Measurements from ENCODE around the gene CDH22. TPM values are rescaled to one million over a fixed set of nuclear protein-coding genes. Genes with fewer than 3 reads are reported as not detected.

The CDH22 gene
- total RNA-seq, 1 experiment from 2014 or later, result 6.4 TPM

GRCh38 chr20:46289432-46289831 lies 18.9 kb downstream of the CDH22 start:
- Histone ChIP-seq H3K27ac (ENCODE audit: low read length) (no peak overlapping the region), H4K20me1 (ENCODE audit: insufficient read depth, low read depth, low read length) (peaks cover 20% of the 10 kb centered on the region; the same call in 1 of the 2 replicates), H3K27me3 (ENCODE audit: low read length) (no peaks in the 10 kb centered on the region), H3K4me2 (ENCODE audit: low read depth, low read length, poor library complexity, severe bottlenecking) (no peak overlapping the region), H2AFZ (ENCODE audit: low read length) (no peak overlapping the region), H3K9ac (ENCODE audit: low read length) (no peak overlapping the region), H3K4me1 (ENCODE audit: low read length) (peaks cover 11% of the 10 kb centered on the region), H3K4me3 (ENCODE audit: low read length) (no peak overlapping the region), H3K36me3 (ENCODE audit: insufficient read depth, low read length) (no peaks in the 10 kb centered on the region), H3K9me2 (replicated peaks; ENCODE audit: insufficient read depth, low read length) (no peaks in the 10 kb centered on the region), H3K79me2 (ENCODE audit: low read length) (peaks cover 23% of the 10 kb centered on the region; the same call in 1 of the 2 replicates), H3K9me3 (ENCODE audit: low read length) (no peaks in the 10 kb centered on the region)
- DNase-seq, result no peak

GRCh38 chr20:46286977-46287376 lies 21.3 kb downstream of the CDH22 start:
- Histone ChIP-seq H4K20me1 (ENCODE audit: insufficient read depth, low read depth, low read length) (peaks cover 8% of the 10 kb centered on the region; the same call in 1 of the 2 replicates), H3K4me3 (ENCODE audit: low read length) (no peak overlapping the region), H3K27me3 (ENCODE audit: low read length) (no peaks in the 10 kb centered on the region), H3K9me2 (replicated peaks; ENCODE audit: insufficient read depth, low read length) (no peaks in the 10 kb centered on the region), H3K79me2 (ENCODE audit: low read length) (peaks cover 26% of the 10 kb centered on the region; the same call in 1 of the 2 replicates), H3K27ac (ENCODE audit: low read length) (no peak overlapping the region), H3K4me2 (ENCODE audit: low read depth, low read length, poor library complexity, severe bottlenecking) (no peak overlapping the region), H2AFZ (ENCODE audit: low read length) (no peak overlapping the region), H3K36me3 (ENCODE audit: insufficient read depth, low read length) (no peaks in the 10 kb centered on the region), H3K9me3 (ENCODE audit: low read length) (no peaks in the 10 kb centered on the region), H3K9ac (ENCODE audit: low read length) (no peak overlapping the region), H3K4me1 (ENCODE audit: low read length) (peaks cover 35% of the 10 kb centered on the region)
- no peak for DNase-seq

DNA sequence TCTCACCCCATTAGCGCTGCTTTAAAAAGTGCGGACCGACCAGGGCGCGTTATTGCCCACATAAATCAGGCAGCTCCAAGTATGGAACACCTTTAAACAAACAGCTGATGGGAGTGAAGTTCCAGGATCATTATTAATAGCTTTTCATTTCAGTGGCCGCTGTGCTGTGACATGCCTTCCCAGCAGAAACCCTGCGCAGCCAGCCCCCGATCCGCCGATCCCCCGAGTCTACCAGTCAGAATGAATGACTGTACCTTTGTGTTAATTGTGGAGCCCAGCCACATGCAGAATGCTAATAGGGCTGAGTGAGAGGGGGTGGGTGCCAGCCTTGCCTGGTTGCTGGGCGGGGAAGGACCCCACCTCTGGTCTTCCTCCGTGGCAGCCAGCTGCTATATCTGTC lies 21.9 kb downstream of the CDH22 start:
- Histone ChIP-seq H3K9ac (ENCODE audit: low read length) (no peak overlapping the region), H3K79me2 (ENCODE audit: low read length) (peaks cover 26% of the 10 kb centered on the region; the same call in 1 of the 2 replicates), H3K4me1 (ENCODE audit: low read length) (peaks cover 36% of the 10 kb centered on the region), H3K4me2 (ENCODE audit: low read depth, low read length, poor library complexity, severe bottlenecking) (no peak overlapping the region), H3K27ac (ENCODE audit: low read length) (no peak overlapping the region), H3K27me3 (ENCODE audit: low read length) (no peaks in the 10 kb centered on the region), H3K9me2 (replicated peaks; ENCODE audit: insufficient read depth, low read length) (no peaks in the 10 kb centered on the region), H3K4me3 (ENCODE audit: low read length) (no peak overlapping the region), H3K9me3 (ENCODE audit: low read length) (no peaks in the 10 kb centered on the region), H2AFZ (ENCODE audit: low read length) (no peak overlapping the region), H3K36me3 (ENCODE audit: insufficient read depth, low read length) (no peaks in the 10 kb centered on the region), H4K20me1 (ENCODE audit: insufficient read depth, low read depth, low read length) (peaks cover 6% of the 10 kb centered on the region; the same call in 1 of the 2 replicates)
- no peak for DNase-seq

DNA sequence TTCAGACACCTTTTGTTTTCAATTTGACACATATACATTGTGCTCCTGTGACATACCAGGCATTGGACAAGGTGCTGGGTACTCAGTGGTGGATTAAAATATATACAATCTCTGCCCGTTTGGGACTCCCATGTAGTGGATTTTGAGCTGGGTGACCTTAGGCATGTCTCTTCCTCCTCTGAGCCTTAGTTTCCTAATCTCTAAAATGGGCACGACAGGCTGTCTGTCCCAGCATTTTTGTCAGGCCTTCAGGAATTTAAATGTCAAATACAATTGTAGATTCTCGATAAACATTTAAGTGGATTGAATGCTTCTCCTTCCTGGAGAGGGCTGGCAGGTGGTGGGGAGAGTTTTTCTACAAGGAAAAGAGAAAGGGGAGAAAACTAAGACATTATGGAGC lies 22.6 kb downstream of the CDH22 start:
- DNase-seq, result no peak
- no peaks in the 10 kb centered on the region for H3K36me3 ChIP-seq (ENCODE audit: insufficient read depth, low read length)
- H4K20me1 ChIP-seq (ENCODE audit: insufficient read depth, low read depth, low read length), result peaks cover 9% of the 10 kb centered on the region; the same call in 1 of the 2 replicates
- H3K9me3 ChIP-seq (ENCODE audit: low read length), result no peaks in the 10 kb centered on the region
- H3K4me2 ChIP-seq (ENCODE audit: low read depth, low read length, poor library complexity, severe bottlenecking), result no peak overlapping the region
- peaks cover 36% of the 10 kb centered on the region for H3K4me1 ChIP-seq (ENCODE audit: low read length)
- H3K79me2 ChIP-seq (ENCODE audit: low read length), result peaks cover 26% of the 10 kb centered on the region; the same call in 1 of the 2 replicates
- H2AFZ ChIP-seq (ENCODE audit: low read length), result no peak overlapping the region
- no peaks in the 10 kb centered on the region for H3K9me2 ChIP-seq (replicated peaks; ENCODE audit: insufficient read depth, low read length)
- no peaks in the 10 kb centered on the region for H3K27me3 ChIP-seq (ENCODE audit: low read length)
- no peak overlapping the region for H3K4me3 ChIP-seq (ENCODE audit: low read length)
- H3K27ac ChIP-seq (ENCODE audit: low read length), result no peak overlapping the region
- no peak overlapping the region for H3K9ac ChIP-seq (ENCODE audit: low read length)

GRCh38 chr20:46285072-46285471 lies 23.2 kb downstream of the CDH22 start:
- no peak overlapping the region for H3K4me2 ChIP-seq (ENCODE audit: low read depth, low read length, poor library complexity, severe bottlenecking)
- no peaks in the 10 kb centered on the region for H3K9me3 ChIP-seq (ENCODE audit: low read length)
- H3K27me3 ChIP-seq (ENCODE audit: low read length), result no peaks in the 10 kb centered on the region
- H4K20me1 ChIP-seq (ENCODE audit: insufficient read depth, low read depth, low read length), result peaks cover 9% of the 10 kb centered on the region; the same call in 1 of the 2 replicates
- no peak overlapping the region for H3K27ac ChIP-seq (ENCODE audit: low read length)
- no peak overlapping the region for H3K9ac ChIP-seq (ENCODE audit: low read length)
- H3K36me3 ChIP-seq (ENCODE audit: insufficient read depth, low read length), result no peaks in the 10 kb centered on the region
- H3K4me1 ChIP-seq (ENCODE audit: low read length), result peaks cover 36% of the 10 kb centered on the region
- DNase-seq, result no peak
- no peak overlapping the region for H2AFZ ChIP-seq (ENCODE audit: low read length)
- H3K79me2 ChIP-seq (ENCODE audit: low read length), result peaks cover 24% of the 10 kb centered on the region; the same call in 1 of the 2 replicates
- no peaks in the 10 kb centered on the region for H3K9me2 ChIP-seq (replicated peaks; ENCODE audit: insufficient read depth, low read length)
- H3K4me3 ChIP-seq (ENCODE audit: low read length), result no peak overlapping the region

- H3K4me1 ChIP-seq (ENCODE audit: low read length), result peaks cover 36% of the 10 kb centered on the region
- H4K20me1 ChIP-seq (ENCODE audit: insufficient read depth, low read depth, low read length), result peaks cover 9% of the 10 kb centered on the region; the same call in 1 of the 2 replicates
- H3K9ac ChIP-seq (ENCODE audit: low read length), result no peak overlapping the region
- no peak overlapping the region for H2AFZ ChIP-seq (ENCODE audit: low read length)
- H3K27ac ChIP-seq (ENCODE audit: low read length), result no peak overlapping the region
- H3K27me3 ChIP-seq (ENCODE audit: low read length), result no peaks in the 10 kb centered on the region
- peaks cover 22% of the 10 kb centered on the region; the same call in 1 of the 2 replicates for H3K79me2 ChIP-seq (ENCODE audit: low read length)
- no peaks in the 10 kb centered on the region for H3K36me3 ChIP-seq (ENCODE audit: insufficient read depth, low read length)
- H3K4me2 ChIP-seq (ENCODE audit: low read depth, low read length, poor library complexity, severe bottlenecking), result no peak overlapping the region
- no peak for DNase-seq
- no peaks in the 10 kb centered on the region for H3K9me3 ChIP-seq (ENCODE audit: low read length)
- H3K4me3 ChIP-seq (ENCODE audit: low read length), result no peak overlapping the region
- no peaks in the 10 kb centered on the region for H3K9me2 ChIP-seq (replicated peaks; ENCODE audit: insufficient read depth, low read length)
Measured at GRCh38 chr20:46284040-46284427, 24.3 kb downstream of the CDH22 start.

- Histone ChIP-seq H3K4me1 (ENCODE audit: low read length) (peaks cover 36% of the 10 kb centered on the region), H2AFZ (ENCODE audit: low read length) (no peak overlapping the region), H3K9me3 (ENCODE audit: low read length) (no peaks in the 10 kb centered on the region), H3K27me3 (ENCODE audit: low read length) (no peaks in the 10 kb centered on the region), H3K9me2 (replicated peaks; ENCODE audit: insufficient read depth, low read length) (no peaks in the 10 kb centered on the region), H3K27ac (ENCODE audit: low read length) (peak overlapping the region; percentile 44), H3K4me2 (ENCODE audit: low read depth, low read length, poor library complexity, severe bottlenecking) (peak overlapping the region; percentile 26), H3K9ac (ENCODE audit: low read length) (no peak overlapping the region), H3K36me3 (ENCODE audit: insufficient read depth, low read length) (no peaks in the 10 kb centered on the region), H3K4me3 (ENCODE audit: low read length) (no peak overlapping the region), H4K20me1 (ENCODE audit: insufficient read depth, low read depth, low read length) (peaks cover 9% of the 10 kb centered on the region; the same call in 1 of the 2 replicates), H3K79me2 (ENCODE audit: low read length) (peaks cover 17% of the 10 kb centered on the region; the same call in 1 of the 2 replicates)
- DNase-seq, result no peak
Measured at GRCh38 chr20:46283426-46284039, 24.8 kb downstream of the CDH22 start.

GRCh38 chr20:46282669-46283068 lies 25.6 kb downstream of the CDH22 start:
- peak overlapping the region; percentile 44 for H3K27ac ChIP-seq (ENCODE audit: low read length)
- peaks cover 9% of the 10 kb centered on the region; the same call in 1 of the 2 replicates for H4K20me1 ChIP-seq (ENCODE audit: insufficient read depth, low read depth, low read length)
- no peaks in the 10 kb centered on the region for H3K9me3 ChIP-seq (ENCODE audit: low read length)
- peaks cover 15% of the 10 kb centered on the region; the same call in 1 of the 2 replicates for H3K79me2 ChIP-seq (ENCODE audit: low read length)
- peaks cover 36% of the 10 kb centered on the region for H3K4me1 ChIP-seq (ENCODE audit: low read length)
- H3K36me3 ChIP-seq (ENCODE audit: insufficient read depth, low read length), result no peaks in the 10 kb centered on the region
- H3K9ac ChIP-seq (ENCODE audit: low read length), result no peak overlapping the region
- no peak overlapping the region for H3K4me3 ChIP-seq (ENCODE audit: low read length)
- H2AFZ ChIP-seq (ENCODE audit: low read length), result no peak overlapping the region
- DNase-seq, result no peak
- H3K9me2 ChIP-seq (replicated peaks; ENCODE audit: insufficient read depth, low read length), result no peaks in the 10 kb centered on the region
- H3K27me3 ChIP-seq (ENCODE audit: low read length), result no peaks in the 10 kb centered on the region
- peak overlapping the region; percentile 26 for H3K4me2 ChIP-seq (ENCODE audit: low read depth, low read length, poor library complexity, severe bottlenecking)

Measured in Karpas-422 (cell line).